ENCODE measurements around the gene NFATC4.
A peak's percentile ranks its signal among the peaks of the same experiment; 100 is the strongest.
"Not testable (repeated sequence)": the region's sequence is repeated elsewhere in the genome, so short reads cannot be mapped to it uniquely, and the experiment has no call there.

The NFATC4 gene

DNA sequence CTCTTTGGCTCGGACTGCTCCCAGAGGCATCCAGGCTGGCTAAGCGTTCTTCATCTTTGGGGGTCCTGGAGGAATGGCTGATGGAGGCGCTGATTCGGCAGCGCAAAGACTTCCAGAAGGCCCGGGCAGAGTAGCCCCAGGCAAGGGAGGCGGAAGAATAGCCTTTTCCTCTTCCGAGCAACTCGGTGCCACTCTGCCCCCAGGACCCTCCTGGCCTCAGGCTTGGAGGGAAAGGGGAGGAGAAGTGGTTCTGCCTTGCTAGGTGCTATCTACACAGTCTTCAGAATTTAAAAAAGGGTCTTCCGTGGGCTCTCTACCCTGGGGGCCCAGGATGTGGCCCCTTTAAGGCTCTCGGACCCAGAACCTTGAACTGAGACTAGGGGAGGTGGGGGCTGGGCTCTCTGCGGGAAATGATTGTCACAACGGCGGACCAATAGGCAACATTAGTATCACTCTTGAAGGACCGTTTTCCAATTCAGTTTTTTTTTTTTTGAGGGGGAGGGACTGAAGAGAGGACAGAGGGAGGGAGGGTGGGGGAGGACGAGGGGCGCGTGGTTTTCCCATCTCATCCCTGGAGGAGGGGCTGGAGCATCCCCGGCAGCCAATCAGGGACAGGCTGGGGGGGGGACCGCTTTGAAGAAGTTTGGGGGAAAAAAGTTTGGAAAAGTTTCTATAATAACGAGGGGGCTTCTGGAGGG is at the start of gene NFATC4:
Gene NFATC4, plus strand, starts transcription at position 671 of the 698 bp plus-strand sequence. CDS start 157 bp downstream, outside the sequence.
- DNase-seq: peak; percentile 78

- DNase-seq: no peak
Observed at GRCh38 chr14:24321212-24321975, 46.6 kb upstream of the NFATC4 start.

GRCh38 chr14:24322672-24323071 is 45.3 kb upstream of the NFATC4 start:
- DNase-seq: no peak

DNA sequence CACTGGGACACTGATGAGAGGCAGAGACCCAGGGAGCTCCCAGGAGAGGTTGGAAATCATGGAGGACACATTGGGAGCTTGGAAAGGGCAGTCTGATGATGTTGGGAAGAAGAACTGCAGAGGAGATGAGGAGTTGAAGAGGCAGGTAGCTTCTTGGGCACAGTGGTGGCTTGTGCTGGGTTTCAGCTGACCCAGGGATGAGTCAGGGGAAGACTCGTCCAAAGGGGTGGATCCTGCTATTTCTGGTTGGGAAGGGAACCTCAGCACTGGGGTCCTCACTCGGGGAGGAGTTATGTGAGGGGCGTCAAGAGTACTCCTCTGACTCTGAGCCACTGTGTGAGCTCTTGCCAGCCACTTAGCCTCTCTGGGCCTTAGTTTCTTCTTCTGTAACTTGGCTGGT is 44.6 kb upstream of the NFATC4 start:
- DNase-seq: no peak

- no peak for DNase-seq
Observed at GRCh38 chr14:24324024-24324423, 44.0 kb upstream of the NFATC4 start.

DNA sequence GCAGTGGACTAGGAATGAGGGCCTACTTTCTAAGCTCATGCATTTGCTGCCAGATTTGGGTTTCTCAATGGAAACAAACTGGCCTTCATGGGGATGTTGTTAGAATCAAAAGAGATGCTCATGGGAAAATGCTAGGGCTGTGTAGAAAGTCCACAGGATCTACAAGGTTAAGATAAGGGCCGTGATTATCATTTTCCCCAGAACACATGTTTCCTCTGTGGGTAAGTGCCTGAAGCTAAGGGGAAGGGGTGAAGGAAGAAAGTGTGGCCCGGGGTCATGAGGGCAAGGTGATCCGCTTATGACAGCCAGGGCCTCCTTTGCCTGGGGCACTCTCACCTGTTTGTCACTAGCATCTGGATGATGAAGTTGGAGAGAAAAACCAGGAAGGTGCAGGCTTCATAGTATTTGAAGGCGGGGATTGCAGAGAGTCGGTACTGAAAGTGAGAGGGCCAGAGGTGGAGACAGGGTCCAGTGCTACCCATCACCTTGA is 42.9 kb upstream of the NFATC4 start:
- no peak for DNase-seq

DNA sequence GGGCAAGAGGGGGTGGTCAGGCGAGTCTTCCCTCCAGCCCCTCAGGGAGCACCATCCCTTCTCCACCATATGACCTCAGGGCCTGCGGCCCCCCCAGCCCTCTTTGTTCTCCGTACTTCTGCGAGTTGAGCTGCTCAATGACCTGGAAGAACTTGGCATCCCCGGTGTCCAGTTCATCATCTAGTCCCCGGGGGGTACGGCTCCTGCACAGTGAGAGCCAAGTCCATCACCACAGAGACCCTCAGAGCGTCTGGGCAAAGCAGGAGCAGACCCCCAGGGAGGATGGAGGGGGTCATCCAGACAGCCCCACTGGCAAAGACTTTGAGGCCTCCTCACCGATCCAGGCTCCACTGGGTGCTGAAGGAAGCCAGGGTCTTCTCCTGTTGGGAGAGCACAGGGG is 42.0 kb upstream of the NFATC4 start:
- no peak for DNase-seq

DNA sequence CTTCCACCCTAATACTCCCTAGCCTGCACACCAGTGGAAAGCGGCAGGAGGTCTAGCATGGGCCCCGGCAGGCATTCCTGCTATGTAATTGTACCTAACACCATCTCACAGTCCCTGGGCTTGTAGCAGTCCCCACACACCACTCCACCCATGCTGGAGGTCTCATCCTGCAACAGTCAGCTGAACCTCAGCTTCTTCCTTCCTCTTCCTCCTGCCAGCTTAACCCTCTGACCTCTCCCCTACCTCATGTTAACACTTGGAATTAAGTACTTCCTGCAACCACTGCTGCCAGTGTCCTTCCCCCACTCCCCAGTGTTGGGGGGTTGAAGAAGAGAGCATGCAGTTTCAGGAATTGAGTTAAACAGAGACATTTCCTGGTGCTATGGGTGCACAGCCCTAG is 40.7 kb upstream of the NFATC4 start:
- DNase-seq: peak; percentile 27

DNA sequence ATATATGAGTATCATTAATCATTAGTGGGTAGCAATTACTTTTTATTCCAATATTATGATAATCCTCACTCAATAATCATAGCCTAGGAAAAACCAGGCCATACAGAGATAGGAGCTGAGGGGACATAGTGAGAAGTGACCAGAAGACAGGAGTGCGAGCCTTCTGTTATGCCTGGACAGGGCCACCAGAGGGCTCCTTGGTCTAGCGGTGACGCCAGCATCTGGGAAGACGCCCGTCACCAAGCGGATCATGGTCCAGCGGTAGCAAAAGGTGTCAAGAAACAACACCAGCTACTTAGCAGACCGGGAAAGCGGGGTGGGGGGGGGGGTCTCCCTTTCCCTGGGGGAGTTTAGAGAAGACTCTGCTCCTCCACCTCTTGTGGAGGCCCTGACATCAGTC is 40.1 kb upstream of the NFATC4 start:
- DNase-seq: not testable (repeated sequence)

DNA sequence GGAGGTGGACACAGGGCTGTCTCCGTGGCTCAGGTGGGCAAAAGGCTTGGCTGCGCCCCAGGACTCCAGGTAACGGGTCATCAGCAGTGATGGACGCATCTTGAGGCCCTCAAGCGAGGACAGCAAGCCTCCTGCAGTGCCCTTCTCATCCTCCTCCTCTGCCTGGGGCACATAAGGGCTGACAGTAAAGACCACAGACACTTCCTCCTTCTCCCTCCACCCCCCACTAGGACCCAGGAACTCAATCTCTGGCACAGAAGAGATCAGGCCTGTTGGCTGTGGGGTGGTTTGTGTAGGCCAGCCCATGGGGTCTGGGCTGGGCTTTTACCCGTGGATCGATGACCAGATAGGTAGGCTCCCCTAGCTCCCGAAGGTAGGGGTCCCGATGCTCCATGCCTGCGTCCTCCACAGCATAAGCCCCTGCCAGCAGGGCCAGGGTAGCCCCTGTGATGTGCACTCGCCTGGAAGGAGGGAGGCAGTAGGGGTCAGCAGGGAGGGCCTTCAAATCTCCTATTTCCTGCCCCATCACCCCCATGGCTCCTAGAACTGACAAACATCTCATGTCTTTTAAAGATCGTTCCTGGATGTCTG is 38.8 kb upstream of the NFATC4 start:
- peak; percentile 52 for DNase-seq

DNA sequence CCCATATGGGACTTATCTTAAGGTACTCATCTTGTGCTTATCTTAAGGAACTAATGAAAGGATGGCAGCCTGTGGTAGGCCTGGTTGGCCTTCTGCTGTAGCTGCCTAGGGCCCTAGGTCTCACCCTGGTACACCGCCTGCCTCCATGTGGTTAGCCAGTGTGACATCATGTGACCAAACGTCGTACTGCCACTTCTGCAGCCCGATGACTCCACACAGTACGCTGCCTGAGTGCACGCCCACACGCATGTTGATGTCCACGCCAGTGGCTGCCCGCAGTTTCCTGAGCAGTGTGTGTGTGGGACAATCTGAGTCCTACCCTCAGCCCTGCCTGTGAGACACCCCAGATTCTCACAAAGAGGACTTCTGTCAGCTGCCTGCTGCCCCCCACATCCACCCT is 38.2 kb upstream of the NFATC4 start:
- DNase-seq: peak; percentile 91

- no peak for DNase-seq
Observed at GRCh38 chr14:24330973-24331674, 36.9 kb upstream of the NFATC4 start.

GRCh38 chr14:24331731-24332267 is 36.2 kb upstream of the NFATC4 start:
- DNase-seq: no peak

- peak; percentile 94 for DNase-seq
Observed at GRCh38 chr14:24332268-24332993, 35.6 kb upstream of the NFATC4 start.

DNA sequence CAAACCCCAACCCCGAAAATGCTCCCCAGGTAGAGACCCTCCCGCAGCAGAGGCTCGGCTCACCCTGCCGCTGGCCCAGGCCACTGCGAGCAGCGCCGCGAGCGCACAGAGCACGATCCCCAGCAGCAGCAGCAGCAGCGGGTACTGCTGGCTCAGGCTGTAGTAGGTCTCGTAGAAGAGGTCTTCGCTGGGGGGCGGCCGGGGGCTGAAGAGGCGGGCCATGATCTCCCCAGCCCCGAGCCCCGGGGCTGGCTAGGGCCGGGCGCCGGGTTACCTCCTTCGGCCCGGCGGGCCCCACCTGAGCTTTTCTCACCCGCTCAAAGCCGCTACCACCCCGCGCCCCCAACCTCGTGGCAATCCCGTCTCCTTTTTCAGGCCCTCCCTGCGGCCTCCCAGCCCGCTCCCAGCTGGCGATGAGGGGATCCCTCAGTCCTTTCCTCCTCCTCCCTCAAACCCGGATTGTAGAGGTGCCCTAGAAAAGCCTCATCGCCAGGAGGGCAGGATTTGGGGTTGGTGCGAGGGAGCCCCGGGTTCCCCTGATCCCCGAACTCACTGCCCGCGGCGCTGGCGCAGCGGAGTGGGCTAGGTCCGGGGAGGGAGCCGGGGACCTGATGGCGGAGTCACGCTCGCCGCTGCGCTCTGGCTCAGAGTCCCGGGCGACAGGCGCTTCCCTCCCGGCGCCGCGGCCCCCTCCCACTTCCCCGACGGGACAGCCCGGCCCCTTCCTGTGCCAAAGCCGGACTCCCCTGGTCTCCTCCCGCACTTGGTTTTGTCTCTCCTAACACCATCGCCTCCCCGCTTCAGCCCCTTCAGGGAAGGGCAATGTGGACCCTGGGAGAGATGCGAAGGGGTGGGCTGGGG is 33.3 kb upstream of the NFATC4 start, which contains the start of gene ADCY4:
Gene ADCY4, minus strand, starts transcription at position 641 of the 861 bp plus-strand sequence. Its CDS starts 419 bp downstream, at position 222.
- peak; percentile 41 for DNase-seq

- peak; percentile 36 for DNase-seq
Observed at GRCh38 chr14:24335461-24336171, 32.4 kb upstream of the NFATC4 start.

DNA sequence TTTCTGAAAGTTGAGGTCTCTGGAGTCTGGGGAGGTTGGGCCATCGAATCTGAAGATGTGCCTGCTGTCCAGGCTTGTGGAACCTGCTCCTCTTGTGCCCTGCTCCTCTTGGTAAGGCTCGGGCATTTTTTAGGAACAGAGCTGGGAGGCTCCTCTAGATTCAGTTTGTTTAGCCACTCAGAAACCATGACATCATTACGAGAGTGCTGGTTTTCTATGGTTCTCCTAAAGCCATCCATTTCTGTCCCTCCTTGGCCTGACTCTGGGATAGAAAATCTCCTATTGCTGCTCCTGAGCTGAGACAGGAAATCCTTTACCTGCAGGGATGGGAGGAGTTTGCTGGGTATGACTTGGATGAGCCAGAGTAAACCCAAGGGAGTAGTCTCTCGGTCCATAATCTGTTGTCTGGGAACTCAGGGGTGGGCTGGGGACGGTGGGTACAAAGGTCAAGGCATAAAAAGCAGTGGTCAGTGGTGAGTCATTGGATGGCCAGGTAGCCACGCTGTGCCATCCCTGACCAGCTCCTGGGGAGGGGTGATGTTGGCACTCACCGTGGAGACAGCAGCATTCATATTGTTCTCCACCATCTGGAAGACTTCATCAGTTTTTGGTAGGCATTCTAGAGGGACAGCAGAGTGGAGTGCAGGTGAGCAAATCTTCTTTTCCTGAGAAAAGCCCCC is 30.7 kb upstream of the NFATC4 start:
- DNase-seq: no peak

GRCh38 chr14:24337824-24338175 is 30.2 kb upstream of the NFATC4 start:
- DNase-seq: no peak

- DNase-seq: no peak
Observed at GRCh38 chr14:24338843-24339242, 29.1 kb upstream of the NFATC4 start.
